Measurements from ENCODE around the gene BCLAF3. TPM values are rescaled to one million over a fixed set of nuclear protein-coding genes. Genes with fewer than 3 reads are reported as not detected.

Gene BCLAF3
- total and polyA plus RNA-seq, 3 donors from 2014 or later = 5.7 to 10.7 (median 7.7) TPM

DNA sequence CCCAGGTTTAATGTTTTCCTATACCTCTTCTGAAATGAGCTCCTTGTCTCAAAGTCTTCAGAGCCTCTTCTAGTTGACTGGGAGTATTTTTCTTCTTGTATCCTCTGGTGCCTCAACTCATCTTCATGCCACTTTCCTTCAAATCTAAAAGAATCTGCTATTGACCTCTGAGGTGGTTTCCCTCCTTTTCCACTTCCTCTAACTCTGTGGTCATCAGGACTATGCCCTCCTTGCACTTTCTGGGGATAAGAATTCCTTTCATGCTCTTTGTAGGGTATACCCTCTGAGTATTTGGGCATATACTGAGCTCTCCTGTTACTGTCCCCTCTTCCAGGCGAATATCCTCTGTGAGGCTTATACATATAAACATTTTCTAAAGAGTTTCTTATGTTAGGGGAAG is 24.8 kb downstream of the BCLAF3 start:
- Histone ChIP-seq H3K27ac (no peak overlapping the region), H3K9me3 (no peaks in the 10 kb centered on the region), H3K36me3 (ENCODE audit: low read depth, missing control alignments) (no peaks in the 10 kb centered on the region), H3K4me1 (no peaks in the 10 kb centered on the region), H3K4me3 (no peak overlapping the region), H3K27me3 (no peaks in the 10 kb centered on the region)
- intact Hi-C loops (cut with DNase I; ENCODE audit: low total_unique reads) = no loop called here
- no peak for DNase-seq
- 94 to 100% methylated on average over 1 of the region's 1 CpG for WGBS, 2 donors
- no peak for TF ChIP-seq POLR2A (IDR thresholded peaks at IDR 0.05)
- TF ChIP-seq CTCF (IDR thresholded peaks at IDR 0.05) = no peak

GRCh38 chrX:19964017-19964710 is 26.7 kb downstream of the BCLAF3 start:
- intact Hi-C loops (cut with DNase I; ENCODE audit: low total_unique reads) = no loop called here
- Histone ChIP-seq H3K9me3 (no peaks in the 10 kb centered on the region), H3K27me3 (no peaks in the 10 kb centered on the region), H3K4me3 (no peak overlapping the region), H3K4me1 (no peaks in the 10 kb centered on the region), H3K27ac (no peak overlapping the region), H3K36me3 (ENCODE audit: low read depth, missing control alignments) (no peaks in the 10 kb centered on the region)
- WGBS, 2 donors = 95 to 98% methylated on average over 9 of the region's 9 CpGs
- DNase-seq = no peak
- TF ChIP-seq CTCF (IDR thresholded peaks at IDR 0.05) (no peak), POLR2A (IDR thresholded peaks at IDR 0.05) (no peak)

DNA sequence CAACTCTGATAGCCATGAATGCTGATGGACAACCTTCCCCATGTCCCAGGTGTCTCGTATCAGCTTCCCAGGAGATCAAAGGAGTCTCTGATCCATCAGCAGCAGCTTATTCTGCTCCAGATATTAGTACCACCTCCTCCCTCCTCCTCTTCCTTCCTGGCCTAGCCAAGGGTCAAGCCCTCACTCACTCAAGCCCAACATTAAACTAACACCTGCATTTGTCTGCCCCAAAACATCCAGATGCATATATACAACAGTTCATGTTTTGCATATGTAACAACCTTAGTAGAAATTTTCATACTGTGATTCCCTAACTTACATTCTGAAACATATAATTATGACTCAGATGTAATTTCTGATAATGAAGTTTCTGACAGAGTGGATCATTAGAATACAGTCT is 29.9 kb downstream of the BCLAF3 start:
- H3K4me3 ChIP-seq = no peak overlapping the region
- no peak for TF ChIP-seq POLR2A (IDR thresholded peaks at IDR 0.05)
- no peak for TF ChIP-seq CTCF (IDR thresholded peaks at IDR 0.05)
- no peaks in the 10 kb centered on the region for H3K9me3 ChIP-seq
- H3K36me3 ChIP-seq (ENCODE audit: low read depth, missing control alignments) = no peaks in the 10 kb centered on the region
- 100% methylated on average over 1 of the region's 1 CpG; no CpG with 5 or more reads in 1 of the 2 donors for WGBS, 2 donors
- H3K4me1 ChIP-seq = no peaks in the 10 kb centered on the region
- no peak for DNase-seq
- H3K27ac ChIP-seq = no peak overlapping the region
- intact Hi-C loops (cut with DNase I; ENCODE audit: low total_unique reads) = no loop called here
- H3K27me3 ChIP-seq = no peaks in the 10 kb centered on the region

DNA sequence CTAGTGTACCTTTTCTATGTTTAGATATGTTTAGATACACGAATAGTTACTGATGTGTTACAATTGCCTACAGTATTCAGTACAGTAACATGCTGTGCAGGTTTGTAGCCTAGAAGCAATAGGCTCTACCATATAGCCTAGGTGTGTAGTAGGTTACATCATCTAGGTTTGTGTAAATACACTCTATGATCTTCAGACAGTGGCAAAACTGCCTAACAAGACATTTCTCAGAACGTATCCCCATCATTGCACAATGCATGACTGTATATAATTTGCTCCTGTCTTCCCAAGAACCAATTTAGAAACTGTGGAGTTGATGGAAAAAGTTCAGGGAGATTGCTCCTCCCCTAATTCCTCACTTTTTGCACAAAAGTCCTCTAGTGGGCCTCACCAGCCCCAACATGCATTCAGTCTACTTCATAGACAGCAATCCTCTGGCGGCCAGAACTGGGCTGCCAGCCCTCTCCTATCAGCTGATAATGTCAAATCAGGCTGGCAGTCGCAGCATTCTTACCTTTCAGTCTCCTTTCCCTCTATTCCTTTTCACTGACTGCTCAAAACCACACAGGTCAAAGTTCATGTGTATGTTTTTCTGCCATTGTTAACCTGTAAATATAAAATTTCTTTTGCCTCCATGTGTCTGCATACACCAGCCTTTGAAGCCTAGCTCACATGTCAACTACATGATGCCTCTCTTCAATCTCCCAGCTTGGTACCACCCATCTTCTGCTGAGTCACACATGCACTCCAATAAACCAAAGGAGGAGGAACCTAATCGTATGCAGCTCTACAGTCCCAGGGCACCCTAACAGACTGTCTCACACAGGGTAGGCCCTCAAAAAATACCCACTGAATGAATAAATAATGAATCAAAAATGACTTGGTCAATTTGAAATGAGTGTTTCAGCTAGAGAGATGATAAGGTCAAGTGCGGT is 32.0 kb downstream of the BCLAF3 start:
- no peak for DNase-seq
- intact Hi-C loops (cut with DNase I; ENCODE audit: low total_unique reads) = no loop called here
- Histone ChIP-seq H3K27ac (no peak overlapping the region), H3K4me1 (no peaks in the 10 kb centered on the region), H3K4me3 (no peak overlapping the region), H3K36me3 (ENCODE audit: low read depth, missing control alignments) (no peaks in the 10 kb centered on the region), H3K9me3 (no peaks in the 10 kb centered on the region), H3K27me3 (no peaks in the 10 kb centered on the region)
- TF ChIP-seq POLR2A (IDR thresholded peaks at IDR 0.05) (no peak), CTCF (IDR thresholded peaks at IDR 0.05) (no peak)
- 89 to 93% methylated on average over 6 of the region's 6 CpGs for WGBS, 2 donors
